ENCODE results near the gene FCHO2.
A peak's percentile ranks its signal among the peaks of the same experiment; 100 is the strongest.

FCHO2 gene

DNA sequence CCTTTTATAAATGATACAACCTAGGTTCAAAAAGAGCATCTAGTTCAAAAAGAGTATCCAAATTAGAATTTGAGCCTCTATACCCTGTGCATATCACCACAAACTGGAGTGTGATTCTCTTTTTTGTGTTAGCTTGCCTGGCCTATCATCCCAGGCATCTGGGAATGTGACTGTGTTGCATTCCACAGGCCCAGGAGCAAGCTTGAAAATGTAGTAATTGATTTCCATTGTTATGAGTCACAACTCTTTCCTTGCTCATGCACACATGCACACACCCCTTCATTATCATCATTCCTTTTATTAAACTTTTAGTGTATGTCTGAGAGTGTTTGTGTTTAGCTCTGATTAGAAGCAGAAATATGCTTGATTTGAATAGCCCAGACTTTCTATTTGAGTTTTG lies 75.2 kb downstream of the FCHO2 start:
- DNase-seq = no peak

DNA sequence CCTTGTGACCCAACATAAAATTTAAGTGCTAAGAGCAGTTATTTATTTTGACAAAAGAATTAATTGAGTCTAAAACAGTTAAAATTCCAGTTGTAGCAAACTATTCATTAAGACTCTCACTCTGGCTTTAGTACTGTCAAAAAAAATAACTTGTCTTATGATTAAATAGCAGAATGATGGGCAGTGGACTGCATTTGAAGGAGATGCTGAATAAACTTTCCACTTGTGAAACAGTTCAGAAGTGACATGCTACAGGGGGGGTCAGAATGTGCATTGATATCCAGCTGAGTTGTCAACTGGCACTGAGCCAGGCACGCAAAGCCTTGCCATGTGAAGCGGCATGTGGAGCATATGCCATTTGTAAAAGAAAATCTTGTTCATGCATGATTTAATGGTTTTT lies 76.0 kb downstream of the FCHO2 start:
- DNase-seq = no peak

GRCh38 chr5:73032635-73033034 lies 76.8 kb downstream of the FCHO2 start:
- no peak for DNase-seq

- DNase-seq = no peak
Observed at GRCh38 chr5:73037545-73037944, 81.7 kb downstream of the FCHO2 start.

DNA sequence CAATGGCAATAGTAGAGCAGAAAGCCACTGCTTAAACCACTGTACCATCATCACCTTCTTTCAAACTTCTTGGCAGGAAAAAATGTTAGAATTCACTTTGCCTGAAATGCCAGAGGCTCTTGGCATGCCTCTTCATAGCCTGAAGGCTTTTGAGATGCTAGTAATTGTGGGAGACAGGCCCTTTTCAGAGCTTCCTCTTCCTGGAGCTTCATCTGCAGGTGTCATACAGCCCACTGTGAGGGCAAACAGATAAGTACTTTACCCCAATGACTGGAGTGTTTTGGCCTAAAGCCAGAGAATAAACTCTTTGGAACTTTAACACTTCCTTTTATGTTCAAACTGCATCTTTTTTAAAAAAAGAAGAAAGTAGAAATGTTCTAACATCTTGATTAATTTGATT lies 83.2 kb downstream of the FCHO2 start:
- no peak for DNase-seq

- DNase-seq = no peak
Observed at GRCh38 chr5:73042993-73043392, 87.2 kb downstream of the FCHO2 start.

DNA sequence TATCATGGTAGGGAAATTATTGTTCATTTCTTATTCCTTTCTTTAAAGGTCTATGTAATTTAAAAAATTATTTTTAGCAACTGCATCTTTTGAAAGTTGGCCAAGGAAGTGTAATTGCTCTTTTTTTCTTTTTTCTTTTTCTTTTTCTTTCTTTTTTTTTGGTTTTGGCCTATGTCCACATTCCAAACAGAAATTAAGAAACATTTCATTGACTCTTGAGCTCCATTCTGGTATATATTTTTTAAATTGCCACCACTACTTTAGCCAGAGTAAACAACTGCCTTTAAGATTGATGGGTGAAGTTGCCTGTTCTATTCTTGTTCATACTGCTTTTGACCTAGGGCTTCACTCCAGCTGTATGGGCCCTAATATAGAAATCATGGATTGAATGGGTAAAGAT lies 88.7 kb downstream of the FCHO2 start:
- DNase-seq = no peak

DNA sequence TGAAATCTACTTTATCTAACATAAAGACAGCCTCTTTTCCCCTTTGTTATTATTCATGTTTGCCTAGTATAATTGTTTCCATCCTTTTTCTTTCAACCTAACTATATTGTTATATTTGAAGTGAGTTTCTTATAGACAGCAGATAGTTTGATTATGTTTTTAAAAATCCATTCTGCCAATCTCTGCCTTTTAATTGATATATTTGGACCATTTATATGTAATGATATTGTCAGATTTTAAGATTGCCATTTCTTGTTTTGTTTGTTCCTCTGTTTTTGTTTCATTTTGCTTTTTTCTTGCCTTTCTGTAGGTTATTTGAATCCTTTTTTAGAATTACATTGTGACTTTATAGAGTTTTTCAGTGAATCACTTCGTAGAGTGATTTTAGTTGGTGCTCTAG lies 89.8 kb downstream of the FCHO2 start:
- no peak for DNase-seq

GRCh38 chr5:73061593-73061992 lies 105.8 kb downstream of the FCHO2 start:
- no peak for DNase-seq

- no peak for DNase-seq
Observed at GRCh38 chr5:73066466-73066865, 110.6 kb downstream of the FCHO2 start.

- no peak for DNase-seq
Observed at GRCh38 chr5:73067213-73067612, 111.4 kb downstream of the FCHO2 start.

- DNase-seq = no peak
Observed at GRCh38 chr5:73081093-73081492, 125.3 kb downstream of the FCHO2 start.

DNA sequence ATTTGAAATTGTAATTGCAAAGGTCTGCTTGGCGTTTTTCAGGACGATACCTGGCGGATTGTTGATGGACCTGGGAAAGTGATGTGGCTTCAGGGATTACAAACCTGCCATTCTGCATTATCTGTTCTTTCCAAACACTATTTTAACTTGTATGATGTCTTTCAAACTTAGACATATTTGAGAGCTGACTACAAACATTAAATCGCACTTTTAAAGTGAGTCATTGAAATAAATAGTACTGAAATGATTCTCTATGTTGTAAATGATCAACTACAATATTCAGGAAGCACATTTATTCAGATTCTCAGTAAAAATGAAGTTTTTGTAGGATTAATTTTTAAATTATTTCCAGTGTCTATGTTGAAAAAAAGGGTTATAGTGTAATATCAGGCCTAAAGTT lies 132.2 kb downstream of the FCHO2 start:
- no peak for DNase-seq

- DNase-seq = peak; percentile 43 to 59 (median 47)
Observed at GRCh38 chr5:73093943-73094342, 138.1 kb downstream of the FCHO2 start.

GRCh38 chr5:73094415-73094814 lies 138.6 kb downstream of the FCHO2 start:
- no peak for DNase-seq

GRCh38 chr5:73095564-73096238 lies 139.9 kb downstream of the FCHO2 start:
- no peak for DNase-seq

GRCh38 chr5:73096239-73096575 lies 140.4 kb downstream of the FCHO2 start:
- no peak for DNase-seq

DNA sequence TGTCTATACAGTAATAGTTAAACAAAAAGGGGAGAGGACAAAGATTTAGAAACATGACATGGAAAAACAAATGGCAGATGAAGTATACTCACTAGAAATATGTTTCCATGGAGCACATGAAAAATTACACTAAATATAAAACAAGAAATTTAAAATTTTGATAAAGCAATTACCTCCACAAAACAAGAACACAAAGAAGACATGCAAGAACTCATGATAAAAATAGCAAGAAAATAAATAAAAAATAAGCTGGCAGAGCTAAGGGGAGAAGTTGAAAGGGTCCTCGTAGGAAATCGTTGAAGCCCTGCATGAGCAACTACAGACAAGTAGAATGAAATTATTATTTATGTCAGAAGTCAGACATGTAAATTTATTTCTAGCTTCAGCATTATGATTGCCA lies 141.9 kb downstream of the FCHO2 start:
- no peak for DNase-seq

DNA sequence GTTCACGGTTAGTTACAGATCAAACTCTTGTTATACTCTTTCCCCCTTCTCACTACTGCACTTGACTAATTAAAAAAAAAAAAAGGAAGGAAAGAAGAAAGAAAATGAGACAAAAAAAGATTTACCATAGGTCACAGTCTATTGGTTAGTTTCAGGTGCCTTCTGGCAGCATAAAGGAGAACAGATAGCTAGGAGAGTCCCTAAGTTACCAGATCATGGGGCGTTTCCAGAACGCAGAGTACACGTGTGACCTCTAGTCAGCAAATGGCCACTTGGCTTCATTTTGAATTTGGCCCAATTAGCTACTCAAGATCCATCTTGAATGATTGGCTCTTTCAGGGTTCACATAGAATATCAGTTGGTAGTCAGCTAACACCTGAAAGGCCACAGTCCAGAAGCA lies 144.3 kb downstream of the FCHO2 start:
- DNase-seq = no peak

DNA sequence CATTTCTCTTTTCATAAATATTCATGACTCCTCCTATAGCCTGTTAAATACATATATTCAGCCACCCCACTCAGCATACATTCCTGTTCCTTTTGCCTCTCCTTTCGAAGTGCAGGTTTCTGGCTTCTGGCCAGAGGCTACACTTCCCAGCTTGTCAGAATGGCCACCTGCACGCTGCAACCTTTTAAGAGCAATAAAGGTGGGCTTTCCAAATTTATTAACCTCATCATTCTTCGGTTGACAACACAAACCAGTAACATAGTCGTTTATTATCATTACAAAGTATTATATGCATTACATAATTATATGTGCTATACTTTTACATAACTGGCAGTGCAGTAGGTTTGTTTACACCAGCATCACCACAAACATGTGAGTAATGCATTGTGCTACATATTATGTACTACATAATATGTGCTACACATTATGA lies 148.0 kb downstream of the FCHO2 start:
- no peak for DNase-seq

- no peak for DNase-seq
Observed at GRCh38 chr5:73104326-73104725, 148.5 kb downstream of the FCHO2 start.

DNA sequence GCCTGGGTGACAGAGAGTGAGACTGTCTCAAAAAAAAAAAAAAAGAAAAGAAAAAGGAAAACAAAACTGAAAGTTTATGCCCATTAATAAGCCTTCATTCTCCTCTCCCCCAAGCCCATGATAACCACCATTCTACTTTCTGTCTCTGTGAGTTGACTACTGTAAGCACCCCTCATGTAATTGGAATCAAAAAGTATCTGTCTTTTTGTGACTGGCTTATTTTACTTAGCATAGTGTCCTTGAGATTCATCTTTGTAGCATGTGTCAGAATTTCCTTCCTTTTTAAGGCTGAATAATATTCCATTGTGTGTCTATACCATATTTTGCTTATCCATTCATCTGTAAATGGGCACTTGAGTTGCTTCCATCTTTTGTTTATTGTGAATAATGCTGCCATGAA lies 150.5 kb downstream of the FCHO2 start:
- DNase-seq = no peak

DNA sequence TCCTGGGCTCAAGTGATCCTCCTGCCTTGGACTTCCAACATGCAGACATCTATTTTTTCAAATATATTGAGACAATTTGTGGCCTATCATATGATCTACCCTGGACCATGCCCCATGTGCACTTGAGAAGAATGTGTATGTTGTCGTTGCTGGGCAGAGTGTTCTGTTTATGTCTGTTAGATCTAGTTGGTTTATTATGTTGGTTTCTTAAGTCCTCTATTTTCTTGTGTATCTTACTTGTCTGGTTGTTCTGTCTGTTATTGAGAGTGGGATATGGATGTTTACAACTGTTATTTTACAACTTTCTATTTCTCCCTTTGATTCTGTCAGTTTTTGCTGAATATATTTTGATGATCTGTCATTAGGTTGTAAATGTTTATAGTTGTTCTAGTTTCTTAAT lies 154.3 kb downstream of the FCHO2 start:
- no peak for DNase-seq

DNA sequence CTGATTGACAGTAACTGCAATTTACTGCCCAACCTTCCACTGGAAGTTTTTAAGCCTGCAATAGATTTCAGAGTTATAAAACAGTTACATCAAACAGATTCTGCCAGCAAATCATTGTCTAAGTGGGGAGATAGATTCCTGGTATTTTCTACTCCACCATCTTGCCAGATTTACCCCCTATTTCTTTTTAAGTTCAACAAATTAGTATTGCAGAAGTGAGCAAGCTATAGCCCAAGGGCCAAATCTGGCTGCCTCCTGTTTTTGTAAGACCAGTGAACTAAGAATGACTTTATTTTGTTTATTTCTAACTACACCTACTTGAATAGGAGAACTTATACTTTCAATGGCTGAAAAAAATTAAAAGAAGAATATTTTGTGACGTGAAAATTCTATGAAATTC lies 155.7 kb downstream of the FCHO2 start:
- no peak for DNase-seq

GRCh38 chr5:73112359-73112758 lies 156.5 kb downstream of the FCHO2 start:
- no peak for DNase-seq
